Measurements from ENCODE around the gene CSK.
"Not testable (repeated sequence)": the region's sequence is repeated elsewhere in the genome, so short reads cannot be mapped to it uniquely, and the experiment has no call there.

- not testable (repeated sequence) for TF ChIP-seq CTCF (IDR thresholded peaks at IDR 0.05 in 4 of 5, conservative IDR thresholded peaks at IDR 0.05 in 1 of 5); POLR2A (IDR thresholded peaks at IDR 0.05)
Observed at GRCh38 chr15:74738239-74738638, 43.6 kb upstream of the CSK start.

Data from gastrocnemius medialis (tissue), 4 donors.